GM19455 (cell line): ENCODE data around the gene APOA4.
A peak's percentile ranks its signal among the peaks of the same experiment; 100 is the strongest.

Source experiments
- ATAC-seq: cut with Tn5 transposase; IDR thresholded peaks from one replicate; pipeline ENCODE4 v1.9.1; 2021; ENCODE audit not compliant: unreplicated experiment

APOA4 gene

GRCh38 chr11:116823031-116823843, at the start of gene APOA4:
Gene APOA4 (minus strand): TSS chr11:116823304. CDS start chr11:116823191, 113 bp downstream.
- no peak for ATAC-seq

- no peak for ATAC-seq
These were observed 48.1 kb upstream of the APOA4 start for GRCh38 chr11:116871248-116871647.

- ATAC-seq = no peak
These were observed 47.0 kb upstream of the APOA4 start for GRCh38 chr11:116870054-116870453.

DNA sequence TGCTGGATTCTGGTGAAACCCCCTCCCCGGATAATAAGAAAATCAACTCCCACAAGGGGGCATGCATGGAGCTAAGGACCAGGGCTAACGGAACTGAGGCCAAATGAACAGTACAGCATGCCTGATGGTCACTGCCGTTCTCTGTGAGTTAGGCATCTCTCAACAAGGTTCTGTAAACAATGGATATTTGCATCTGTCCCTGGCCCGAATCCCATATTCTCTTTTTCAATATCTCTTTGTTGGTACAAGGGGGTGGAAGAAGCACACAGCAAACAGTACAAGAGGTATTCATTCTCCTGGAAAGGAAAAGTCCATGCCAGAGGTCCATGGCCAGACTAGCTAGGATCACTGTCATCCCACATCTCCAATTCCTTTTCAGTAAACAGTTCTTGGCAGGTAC, 46.5 kb upstream of the APOA4 start:
- no peak for ATAC-seq

- no peak for ATAC-seq
These were observed 45.0 kb upstream of the APOA4 start for GRCh38 chr11:116868066-116868465.

GRCh38 chr11:116867619-116868018, 44.5 kb upstream of the APOA4 start:
- ATAC-seq = no peak

DNA sequence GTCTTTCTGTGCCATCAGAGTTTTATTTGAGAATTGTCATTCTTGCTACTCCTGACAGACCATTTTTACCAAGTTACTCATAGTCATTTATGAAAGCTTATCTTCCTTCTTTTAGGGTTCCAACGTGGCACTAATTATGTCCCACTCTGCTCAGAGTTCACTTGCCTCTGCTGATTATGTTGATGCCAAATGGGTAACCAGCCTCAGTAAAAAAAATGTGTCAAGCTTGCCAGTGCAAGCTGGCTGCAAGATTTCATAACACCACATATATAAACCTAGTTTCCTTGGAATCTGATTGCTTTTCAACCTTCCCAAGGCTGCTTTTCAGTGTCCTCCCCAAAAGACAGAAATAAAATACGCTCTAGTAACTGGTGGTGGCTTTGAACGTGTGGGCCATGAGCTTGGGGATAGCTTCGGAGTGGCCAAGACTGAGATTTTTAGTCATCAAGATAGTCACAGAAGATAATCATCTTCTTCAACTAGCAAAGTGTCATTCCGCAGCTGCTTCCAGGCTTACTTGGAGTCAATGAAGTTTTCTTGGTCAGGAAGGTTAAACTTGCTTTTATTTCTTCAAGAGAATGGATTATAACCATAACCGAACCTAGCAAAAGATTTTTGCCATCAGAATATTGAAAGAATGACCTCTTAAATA, 43.8 kb upstream of the APOA4 start:
- ATAC-seq = no peak

DNA sequence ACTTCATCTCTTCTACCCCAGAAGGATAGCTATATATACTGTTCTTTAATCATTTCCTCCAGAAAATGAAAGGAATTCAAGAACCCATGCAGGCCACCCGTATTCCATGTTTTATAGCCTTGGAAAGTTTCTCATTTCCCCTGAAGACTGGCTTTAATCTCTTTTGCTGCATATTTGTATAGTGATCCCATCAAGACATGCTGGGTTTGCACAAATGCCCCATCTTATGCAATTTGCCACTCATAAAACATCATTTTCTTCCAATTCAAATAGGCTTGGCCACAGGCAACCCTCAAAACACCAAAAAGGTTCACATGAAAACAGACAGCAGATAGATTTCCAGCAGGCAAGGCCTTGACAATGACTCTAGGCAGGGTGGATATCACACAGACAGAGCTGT, 42.6 kb upstream of the APOA4 start:
- no peak for ATAC-seq

DNA sequence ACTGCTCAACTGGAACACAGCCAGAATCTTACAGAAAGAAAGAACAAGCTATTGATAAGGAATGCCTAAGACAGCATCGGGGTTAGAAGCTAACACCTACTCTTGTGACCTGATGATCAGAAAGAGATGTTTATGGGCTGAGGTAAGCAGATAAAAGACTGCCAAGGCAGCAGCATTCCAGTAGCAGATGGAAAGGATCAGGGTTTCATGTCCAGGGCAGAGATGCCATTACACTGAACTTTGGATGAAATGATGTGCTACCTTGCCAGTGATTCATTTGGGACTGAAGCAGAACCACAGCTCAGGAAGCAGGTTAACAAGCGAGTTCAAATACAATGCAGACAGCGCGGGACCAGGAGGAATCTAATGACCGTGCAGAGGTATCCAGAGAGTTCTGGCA, 41.4 kb upstream of the APOA4 start:
- no peak for ATAC-seq

GRCh38 chr11:116862951-116863350, 39.8 kb upstream of the APOA4 start:
- no peak for ATAC-seq

GRCh38 chr11:116862185-116862584, 39.1 kb upstream of the APOA4 start:
- no peak for ATAC-seq

- no peak for ATAC-seq
These were observed 38.4 kb upstream of the APOA4 start for GRCh38 chr11:116861539-116861938.

DNA sequence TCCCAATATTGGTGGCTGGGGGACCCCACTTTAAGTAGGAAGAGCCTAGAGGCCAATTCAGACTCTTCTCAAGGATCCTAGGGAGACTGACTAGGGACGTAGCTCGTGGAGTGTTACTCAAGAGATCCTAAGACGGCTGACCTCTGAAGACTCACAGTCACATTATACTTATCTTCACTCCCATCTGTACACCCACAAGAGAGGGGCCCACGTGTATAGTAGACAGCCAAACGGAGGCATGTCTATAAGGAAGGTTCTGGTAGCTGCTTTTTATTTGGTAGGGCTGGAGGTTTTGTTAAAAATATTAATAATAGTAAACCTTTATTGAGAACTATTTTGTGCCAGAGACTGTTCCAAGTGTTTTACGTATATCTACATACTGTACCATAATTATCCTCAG, 37.2 kb upstream of the APOA4 start:
- no peak for ATAC-seq

DNA sequence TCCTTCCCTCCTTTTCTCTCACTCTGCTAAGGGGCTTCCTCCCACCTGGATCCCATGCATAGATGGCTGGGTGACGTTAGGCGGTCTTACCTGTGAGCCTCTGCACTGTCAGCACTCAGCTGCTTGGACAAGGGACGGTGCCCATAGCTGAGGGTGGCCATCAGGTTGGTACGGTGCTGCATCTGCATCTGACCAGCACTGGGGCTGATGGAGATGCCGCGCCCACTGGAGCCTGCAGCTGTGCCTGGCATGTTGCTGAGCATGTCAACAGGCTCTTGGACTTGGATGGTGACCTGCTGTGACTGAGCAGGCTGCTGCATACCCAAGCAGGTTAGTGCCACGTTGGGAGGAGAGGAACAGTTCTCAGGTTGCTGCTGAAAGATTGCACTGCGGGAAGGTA, 36.1 kb upstream of the APOA4 start:
- no peak for ATAC-seq

- no peak for ATAC-seq
These were observed 34.8 kb upstream of the APOA4 start for GRCh38 chr11:116857936-116858335.

DNA sequence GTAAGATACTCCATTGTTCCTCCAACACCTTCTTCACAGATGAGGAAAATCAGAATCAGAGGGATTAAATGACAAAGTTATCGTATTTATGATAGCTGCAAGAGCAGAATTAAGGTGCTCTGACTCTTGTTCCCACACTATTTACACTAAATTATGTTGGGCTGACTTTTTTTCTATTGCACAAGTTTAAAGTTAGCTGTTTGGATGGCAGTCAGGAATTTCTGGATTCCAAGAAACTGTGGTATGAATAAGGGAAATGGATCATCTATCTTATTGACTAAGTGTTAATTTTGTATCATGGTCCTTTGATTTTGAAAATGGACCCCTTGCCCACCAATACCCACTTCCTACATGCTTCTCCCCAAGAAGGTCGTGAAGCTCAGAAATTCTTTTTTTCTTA, 34.2 kb upstream of the APOA4 start:
- ATAC-seq = no peak

DNA sequence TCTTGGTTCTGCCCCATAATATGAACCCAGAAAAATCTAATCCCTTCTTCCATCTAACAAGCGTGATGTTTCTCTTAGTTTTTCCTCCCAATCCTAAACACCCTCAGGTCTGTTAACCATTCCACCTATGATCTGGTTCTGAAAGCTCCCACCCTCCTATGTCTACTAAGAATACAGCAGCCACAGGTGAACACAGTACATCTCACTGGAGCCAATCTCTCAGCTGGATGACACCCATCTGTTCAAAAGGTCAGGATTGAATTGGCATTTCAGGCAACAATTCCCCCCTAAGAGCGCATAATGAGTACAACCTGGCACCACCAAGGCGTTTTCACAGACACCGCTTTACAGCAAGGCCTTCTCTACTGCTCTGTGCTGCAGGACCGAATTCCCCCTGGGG, 33.3 kb upstream of the APOA4 start:
- no peak for ATAC-seq

DNA sequence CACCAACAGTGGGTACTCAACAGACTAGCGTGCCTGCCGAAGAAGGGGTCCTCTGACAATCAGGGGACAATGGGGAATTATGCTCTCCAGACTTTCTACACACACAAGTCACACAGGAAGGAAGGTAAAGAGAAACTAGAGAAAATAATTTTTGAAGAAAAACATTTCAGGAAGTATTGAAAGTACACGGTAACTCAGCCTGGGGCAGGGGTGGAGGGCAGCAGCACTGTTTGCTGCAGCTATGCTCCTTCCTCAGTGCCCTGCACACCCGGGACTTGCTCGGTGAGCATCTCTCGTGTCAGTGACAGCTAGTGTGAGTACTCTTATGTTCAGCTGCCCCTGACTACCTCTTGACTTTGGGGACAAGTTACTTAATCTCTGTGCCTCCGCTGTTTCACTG, 32.3 kb upstream of the APOA4 start:
- no peak for ATAC-seq

GRCh38 chr11:116853461-116854073, 30.5 kb upstream of the APOA4 start:
- peak; percentile 92 for ATAC-seq

DNA sequence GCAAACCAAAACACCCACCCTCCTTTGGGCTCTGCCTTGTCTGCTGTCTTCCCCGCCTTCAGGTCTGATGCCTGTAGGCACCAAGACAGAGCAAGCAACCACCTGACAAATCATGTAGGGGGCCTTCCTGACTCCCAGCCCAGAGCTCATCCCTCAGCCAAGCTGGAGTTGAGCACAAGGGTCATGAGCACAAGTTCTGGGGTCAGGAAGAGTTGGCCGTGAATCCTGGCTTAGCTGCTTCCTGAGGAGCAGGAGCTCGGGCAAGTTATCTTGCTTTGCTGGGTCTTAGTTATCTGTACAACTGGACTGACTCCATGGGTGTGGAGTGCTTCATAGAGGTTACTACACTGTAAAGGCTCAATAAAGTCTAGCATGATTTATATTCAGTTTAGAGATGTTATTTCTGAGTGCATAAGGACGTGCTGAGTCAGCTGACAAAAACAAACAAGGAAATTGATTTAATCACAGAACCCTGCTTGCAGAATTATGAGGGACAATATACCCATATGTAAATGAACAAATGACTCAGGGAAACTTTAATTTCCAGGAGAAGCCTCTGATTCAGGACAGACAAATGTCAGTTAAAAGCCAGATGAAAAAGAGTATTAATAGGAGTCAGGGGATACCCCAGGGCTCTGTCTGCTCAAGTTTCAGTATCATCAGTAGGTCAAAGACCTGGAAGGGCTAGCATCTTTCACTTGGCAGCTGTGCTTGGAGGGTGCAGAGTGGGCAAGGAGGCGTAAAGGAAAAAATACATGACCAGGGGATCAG, 29.3 kb upstream of the APOA4 start:
- ATAC-seq = no peak

DNA sequence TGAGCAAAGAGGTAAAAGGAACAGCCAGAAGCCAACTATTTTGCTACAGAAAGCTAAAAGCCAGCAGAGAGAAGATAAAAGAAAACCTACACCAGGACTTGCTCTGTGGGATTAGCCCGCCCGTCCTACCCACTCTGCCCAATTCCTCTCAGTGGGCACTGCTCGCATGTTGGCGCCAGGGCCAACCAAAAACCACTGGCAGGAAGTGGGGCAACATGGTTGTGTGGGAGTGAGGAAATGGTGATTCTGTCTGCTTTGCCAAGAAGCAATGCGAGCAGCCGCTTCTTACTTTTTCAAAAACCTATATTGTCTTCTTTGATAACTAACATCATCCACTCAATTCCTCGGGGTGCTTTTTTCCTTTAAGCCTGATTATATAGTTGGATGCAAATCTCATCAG, 28.5 kb upstream of the APOA4 start:
- no peak for ATAC-seq
